ENCODE data around the gene POU2AF1. TPM values are rescaled to one million over a fixed set of nuclear protein-coding genes. Genes with fewer than 3 reads are reported as not detected.
"Not testable (repeated sequence)": the region's sequence is repeated elsewhere in the genome, so short reads cannot be mapped to it uniquely, and the experiment has no call there.

Gene POU2AF1
- total RNA-seq, 1 donor from 2014 or later, result 0.38 TPM

- no peak for ATAC-seq
- no peak for DNase-seq (ENCODE audit: low spot score)
These were observed 56.5 kb downstream of the POU2AF1 start for GRCh38 chr11:111322534-111322933.

GRCh38 chr11:111320728-111321568, 58.1 kb downstream of the POU2AF1 start:
- ATAC-seq (peak; percentile 98), DNase-seq (ENCODE audit: low spot score) (peak; percentile 83)

DNA sequence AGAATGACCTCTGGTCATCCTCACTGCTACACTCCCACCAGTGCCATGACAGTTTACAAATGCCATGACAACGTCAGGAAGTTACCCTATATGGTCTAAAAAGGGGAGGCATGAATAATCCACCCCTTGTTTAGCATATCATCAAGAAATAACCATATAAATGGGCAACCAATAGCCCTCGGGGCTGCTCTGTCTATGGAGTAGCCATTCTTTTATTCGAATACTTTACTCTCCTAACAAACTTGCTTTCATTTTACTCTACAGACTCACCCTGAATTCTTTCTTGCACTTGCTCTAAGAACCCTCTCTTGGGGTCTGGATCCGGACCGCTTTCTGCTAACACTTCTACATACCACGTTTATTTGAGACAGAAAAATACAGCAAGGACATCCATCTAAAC, 58.9 kb downstream of the POU2AF1 start:
- not testable (repeated sequence) for ATAC-seq; DNase-seq (ENCODE audit: low spot score)

GRCh38 chr11:111319296-111319695, 59.8 kb downstream of the POU2AF1 start:
- no peak for ATAC-seq

GRCh38 chr11:111312076-111312475, 67.0 kb downstream of the POU2AF1 start:
- no peak for ATAC-seq
- no peak for DNase-seq (ENCODE audit: low spot score)

More at GRCh38 chr11:111319296-111319695, 59.8 kb downstream of the POU2AF1 start:
- no peak for DNase-seq (ENCODE audit: low spot score)

- ATAC-seq (no peak), DNase-seq (ENCODE audit: low spot score) (no peak)
These were observed 68.4 kb downstream of the POU2AF1 start for GRCh38 chr11:111310723-111311122.

GRCh38 chr11:111310088-111310487, 69.0 kb downstream of the POU2AF1 start:
- ATAC-seq (no peak), DNase-seq (ENCODE audit: low spot score) (no peak)

- no peak for DNase-seq (ENCODE audit: low spot score)
- ATAC-seq, result no peak
These were observed 69.7 kb downstream of the POU2AF1 start for GRCh38 chr11:111309215-111309915.

- DNase-seq (ENCODE audit: low spot score) (peak; percentile 84), ATAC-seq (peak; percentile 91)
These were observed 70.9 kb downstream of the POU2AF1 start for GRCh38 chr11:111308140-111308539.

GRCh38 chr11:111307472-111308108, 71.5 kb downstream of the POU2AF1 start:
- DNase-seq (ENCODE audit: low spot score) (no peak), ATAC-seq (no peak)

DNA sequence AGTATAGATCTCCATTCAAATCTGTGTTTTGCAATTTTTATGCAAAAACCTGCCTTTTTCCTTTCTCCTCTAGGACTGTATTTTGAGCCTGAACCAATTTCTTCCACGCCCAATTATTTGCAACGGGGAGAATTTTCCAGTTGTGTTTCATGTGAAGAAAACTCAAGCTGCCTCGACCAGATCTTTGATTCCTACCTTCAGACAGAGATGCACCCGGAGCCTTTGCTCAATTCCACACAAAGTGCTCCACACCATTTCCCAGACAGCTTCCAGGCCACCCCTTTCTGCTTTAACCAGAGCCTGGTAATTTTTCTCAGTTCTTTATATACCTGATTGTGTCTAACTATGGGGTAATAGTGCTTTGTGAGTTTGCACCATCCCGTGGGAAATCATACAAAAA, 72.8 kb downstream of the POU2AF1 start:
- DNase-seq (ENCODE audit: low spot score) (no peak), ATAC-seq (no peak)

- DNase-seq (ENCODE audit: low spot score) (no peak), ATAC-seq (no peak)
These were observed 73.2 kb downstream of the POU2AF1 start for GRCh38 chr11:111305876-111306275.

- DNase-seq (ENCODE audit: low spot score) (no peak), ATAC-seq (no peak)
These were observed 73.8 kb downstream of the POU2AF1 start for GRCh38 chr11:111305162-111305802.

DNA sequence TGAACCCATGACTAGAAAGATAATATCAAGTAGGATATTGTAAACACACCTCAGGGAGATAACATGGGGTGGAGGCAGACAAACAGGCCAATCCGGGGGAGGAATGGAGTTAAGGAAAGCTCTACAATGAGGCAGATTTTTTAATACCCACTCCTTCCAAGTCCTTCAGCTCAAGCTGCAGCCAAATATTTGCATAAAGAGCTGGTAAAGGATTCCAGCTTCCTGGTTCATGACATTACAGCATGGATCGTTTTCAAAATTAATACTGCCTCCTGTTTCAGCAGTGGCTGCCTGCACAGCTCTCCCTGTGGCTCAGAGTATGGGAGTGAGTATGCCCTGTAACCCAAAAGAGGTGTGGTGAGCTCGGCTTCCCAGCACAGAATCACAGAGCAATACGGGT, 75.6 kb downstream of the POU2AF1 start:
- peak; percentile 58 for DNase-seq (ENCODE audit: low spot score)

DNA sequence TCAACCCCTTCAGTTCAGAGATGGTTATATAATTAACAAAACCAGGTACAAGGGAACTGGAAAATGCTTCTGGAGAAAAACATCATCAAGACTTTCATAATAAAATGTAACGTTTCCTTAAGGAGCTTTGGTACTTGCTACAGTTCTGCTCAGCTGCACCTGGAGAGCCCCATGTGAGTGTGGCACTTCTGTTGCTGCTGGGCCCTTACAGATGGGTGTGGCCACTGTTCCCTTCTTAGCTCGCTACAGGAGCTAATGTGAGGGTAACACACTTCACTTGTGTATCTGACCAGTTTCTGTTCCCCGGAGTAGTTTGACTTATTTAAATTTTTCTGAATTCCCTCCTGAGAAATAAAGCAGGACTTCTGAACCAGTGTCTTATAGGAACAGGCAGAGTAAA, 76.8 kb downstream of the POU2AF1 start:
- ATAC-seq (no peak), DNase-seq (ENCODE audit: low spot score) (no peak)

More for the DNA sequence above, 75.6 kb downstream of the POU2AF1 start:
- peak; percentile 46 for ATAC-seq

Other genes with a start within 250 kb of the POU2AF1 start
- not detected for gene POU2AF2, start 133.6 kb downstream of the POU2AF1 start, total RNA-seq
- 0.58 TPM for gene POU2AF3, start 80.7 kb downstream of the POU2AF1 start, total RNA-seq
- not detected for gene BTG4, start 133.1 kb upstream of the POU2AF1 start, total RNA-seq
- gene HOATZ, start 135.5 kb upstream of the POU2AF1 start, total RNA-seq, result not detected
- 0.73 TPM for gene LAYN, start 161.4 kb upstream of the POU2AF1 start, total RNA-seq
- 23.7 TPM for gene SIK2, start 223.2 kb upstream of the POU2AF1 start, total RNA-seq

Measured in left lobe of liver (tissue), 2 donors.